Measurements from ENCODE around the gene AXIN2. TPM values are rescaled to one million over a fixed set of nuclear protein-coding genes. Genes with fewer than 3 reads are reported as not detected.

AXIN2 gene
- total RNA-seq, 4 donors from 2014 or later: 8.2 to 65.1 (median 42.0) TPM

DNA sequence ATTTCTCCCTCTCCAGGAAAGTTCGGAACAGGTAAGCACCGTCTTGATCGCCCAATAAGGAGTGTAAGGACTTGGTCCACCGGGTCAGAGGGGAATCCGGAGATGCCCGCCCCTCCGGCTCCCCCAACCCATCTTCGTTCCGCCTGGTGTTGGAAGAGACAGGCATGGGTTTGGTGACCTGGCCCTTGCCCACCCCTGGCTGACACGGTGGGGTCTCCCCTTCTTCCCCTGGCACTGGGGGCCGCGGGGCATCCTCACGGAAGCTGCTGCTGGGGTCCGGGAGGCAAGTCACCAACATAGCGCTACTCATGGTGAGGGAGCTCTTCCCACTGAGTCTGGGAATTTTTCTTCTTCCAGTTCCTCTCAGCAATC lies 3.2 kb downstream of the AXIN2 start:
- Histone ChIP-seq H3K9me3 (no peaks in the 10 kb centered on the region), H3K36me3 (no peaks in the 10 kb centered on the region), H3K4me3 (peak overlapping the region in 1 of 2 donors; percentile 57), H3K27me3 (no peaks in the 10 kb centered on the region), H3K27ac (no peak overlapping the region), H3K4me1 (peaks cover 0 to 3% of the 10 kb centered on the region in 2 donors)
- intact Hi-C loops (cut with DNase I; ENCODE audit: low total_unique reads): no loop called here
- TF ChIP-seq CTCF (IDR thresholded peaks at IDR 0.05): no peak
- no peak for TF ChIP-seq POLR2A (IDR thresholded peaks at IDR 0.05)
- no peak for DNase-seq

GRCh38 chr17:65557349-65558310 lies 3.8 kb downstream of the AXIN2 start:
- Histone ChIP-seq H3K4me1 (peaks cover 0 to 10% of the 10 kb centered on the region in 2 donors), H3K27me3 (no peaks in the 10 kb centered on the region), H3K27ac (no peak overlapping the region), H3K36me3 (no peaks in the 10 kb centered on the region), H3K9me3 (no peaks in the 10 kb centered on the region), H3K4me3 (peak overlapping the region in 1 of 2 donors; percentile 57)
- intact Hi-C loops (cut with DNase I; ENCODE audit: low total_unique reads): no loop called here
- TF ChIP-seq CTCF (IDR thresholded peaks at IDR 0.05) (no peak), POLR2A (IDR thresholded peaks at IDR 0.05) (no peak)
- no peak for DNase-seq

DNA sequence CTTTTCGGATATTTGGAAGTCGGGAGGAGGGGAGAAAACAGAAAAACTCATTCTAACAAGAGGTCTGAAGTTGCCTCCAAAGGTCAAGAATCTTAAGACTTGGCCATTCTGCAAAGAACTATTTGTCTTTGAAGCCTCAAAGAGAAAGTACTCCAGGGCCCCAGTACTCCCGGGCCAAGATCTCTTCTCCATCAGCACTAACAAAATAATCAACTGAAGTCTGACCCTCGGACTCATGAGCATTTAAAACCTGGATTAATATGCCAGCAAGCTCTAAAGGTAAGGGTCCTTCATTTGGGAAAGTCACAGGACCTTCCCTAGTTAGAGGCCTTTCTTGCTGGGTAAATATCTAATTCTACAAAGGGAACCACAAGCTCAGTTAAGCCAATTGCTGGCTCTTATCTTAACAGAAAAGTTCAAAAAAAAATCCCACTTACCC lies 4.5 kb downstream of the AXIN2 start:
- H3K27me3 ChIP-seq: no peaks in the 10 kb centered on the region
- H3K4me3 ChIP-seq: peak overlapping the region in 1 of 2 donors; percentile 57
- DNase-seq: no peak
- intact Hi-C loops (cut with DNase I; ENCODE audit: low total_unique reads): no loop called here
- H3K4me1 ChIP-seq: peaks cover 0 to 17% of the 10 kb centered on the region in 2 donors
- TF ChIP-seq POLR2A (IDR thresholded peaks at IDR 0.05) (no peak), CTCF (IDR thresholded peaks at IDR 0.05) (no peak)
- H3K36me3 ChIP-seq: no peaks in the 10 kb centered on the region
- H3K27ac ChIP-seq: no peak overlapping the region
- H3K9me3 ChIP-seq: no peaks in the 10 kb centered on the region

- no peak overlapping the region for H3K27ac ChIP-seq
- peak; percentile 63 to 84 (median 76) for TF ChIP-seq CTCF (IDR thresholded peaks at IDR 0.05)
- TF ChIP-seq POLR2A (IDR thresholded peaks at IDR 0.05): no peak
- DNase-seq: peak; percentile 79 to 88
- H3K36me3 ChIP-seq: no peaks in the 10 kb centered on the region
- H3K27me3 ChIP-seq: no peaks in the 10 kb centered on the region
- H3K9me3 ChIP-seq: no peaks in the 10 kb centered on the region
- peak overlapping the region in 1 of 2 donors; percentile 57 for H3K4me3 ChIP-seq
- H3K4me1 ChIP-seq: peaks cover 0 to 21% of the 10 kb centered on the region in 2 donors
- intact Hi-C loops (cut with DNase I; ENCODE audit: low total_unique reads): no loop called here
Observed at GRCh38 chr17:65556014-65556909, 5.2 kb downstream of the AXIN2 start.
